CD8-positive, alpha-beta memory T cell (primary cell): ENCODE measurements around the gene ABCC12. TPM values are rescaled to one million over a fixed set of nuclear protein-coding genes. Genes with fewer than 3 reads are reported as not detected.

Source experiments
- CTCF ChIA-PET: fragments of 350-600 bp; sonication (Branson Sonifier 250); formaldehyde crosslinking; loops from one replicate; lab custom pipeline; 2021; ENCODE audit warnings: antibody characterized with exemption; lab: Charles Lee
- POLR2A ChIA-PET: fragments of 350-600 bp; sonication (Branson Sonifier 250); formaldehyde crosslinking; loops from one replicate; lab custom pipeline; 2021; ENCODE audit warnings: antibody characterized with exemption; lab: Charles Lee
- DNase-seq, 5 donors: peaks; one replicate each; pipeline versions ENCODE4 v3.0.0 to v3.0.0-alpha.2; 2020 to 2022; ENCODE audit warnings: mixed read lengths in 1 of 5
- H3K27ac ChIP-seq: one replicate; pipeline ENCODE4 v1.7.0; 2013; ENCODE audit warnings: low read depth, mild to moderate bottlenecking, low read length, moderate library complexity
- H3K27me3 ChIP-seq: 2 replicates; pipeline ENCODE4 v1.7.0; 2013; ENCODE audit warnings: low read length, mild to moderate bottlenecking; ENCODE audit not compliant: insufficient read depth, poor library complexity, severe bottlenecking
- H3K36me3 ChIP-seq: 2 replicates; pipeline ENCODE4 v1.7.0; 2013; ENCODE audit warnings: mild to moderate bottlenecking, low read length, moderate library complexity; ENCODE audit not compliant: insufficient read depth
- H3K4me1 ChIP-seq: 2 replicates; pipeline ENCODE4 v1.7.0; 2013; ENCODE audit warnings: mild to moderate bottlenecking, low read length, moderate library complexity; ENCODE audit not compliant: insufficient read depth
- H3K4me3 ChIP-seq: 2 replicates; pipeline ENCODE4 v1.7.0; 2013; ENCODE audit warnings: mild to moderate bottlenecking, low read length
- H3K9me3 ChIP-seq: 2 replicates; pipeline ENCODE4 v1.7.0; 2013; ENCODE audit warnings: mild to moderate bottlenecking, low read length
- H3K27ac Mint-ChIP-seq, 8 donors: one replicate each; pipeline ENCODE4 v1.8.0; 2020 to 2021; ENCODE audit warnings: mixed read lengths in 8 of 8, mild to moderate bottlenecking in 6 of 8, inconsistent platforms in 3 of 8, moderate library complexity in 3 of 8
- H3K27me3 Mint-ChIP-seq, 2 donors: one replicate each; pipeline ENCODE4 v1.8.0; 2020 to 2021; ENCODE audit warnings: mixed read lengths in 2 of 2, mild to moderate bottlenecking in 1 of 2, moderate library complexity in 1 of 2
- H3K36me3 Mint-ChIP-seq, 3 donors: one replicate each; pipeline ENCODE4 v1.8.0; 2020 to 2021; ENCODE audit warnings: mixed read lengths in 3 of 3, inconsistent platforms in 1 of 3, mild to moderate bottlenecking in 1 of 3
- H3K4me1 Mint-ChIP-seq, 3 donors: one replicate each; pipeline ENCODE4 v1.8.0; 2020 to 2021; ENCODE audit warnings: mixed read lengths in 3 of 3, inconsistent platforms in 1 of 3, mild to moderate bottlenecking in 1 of 3
- H3K4me3 Mint-ChIP-seq, 7 donors: one replicate each; pipeline ENCODE4 v1.8.0; 2020 to 2021; ENCODE audit warnings: mixed read lengths in 7 of 7, mild to moderate bottlenecking in 6 of 7, moderate library complexity in 4 of 7, inconsistent platforms in 2 of 7
- H3K9me3 Mint-ChIP-seq, 5 donors: one replicate each; pipeline ENCODE4 v1.8.0; 2020 to 2022; ENCODE audit warnings: mixed read lengths in 5 of 5, mild to moderate bottlenecking in 3 of 5, moderate library complexity in 2 of 5, inconsistent platforms in 1 of 5
- polyA plus RNA-seq: library from polyadenylated mRNA; unstranded; fragments of 300-500 nt; fragmentation: Illumina TruSeq; gene quantifications from one replicate; pipeline ENCODE4 v1.2.3, GENCODE V29; 2021
- total RNA-seq, 2 experiments: library from RNA; stranded (reverse); gene quantifications; one replicate each; pipeline ENCODE4 v1.2.3, GENCODE V29; 2021

Gene ABCC12
- total and polyA plus RNA-seq, 3 experiments from 2014 or later: not detected

DNA sequence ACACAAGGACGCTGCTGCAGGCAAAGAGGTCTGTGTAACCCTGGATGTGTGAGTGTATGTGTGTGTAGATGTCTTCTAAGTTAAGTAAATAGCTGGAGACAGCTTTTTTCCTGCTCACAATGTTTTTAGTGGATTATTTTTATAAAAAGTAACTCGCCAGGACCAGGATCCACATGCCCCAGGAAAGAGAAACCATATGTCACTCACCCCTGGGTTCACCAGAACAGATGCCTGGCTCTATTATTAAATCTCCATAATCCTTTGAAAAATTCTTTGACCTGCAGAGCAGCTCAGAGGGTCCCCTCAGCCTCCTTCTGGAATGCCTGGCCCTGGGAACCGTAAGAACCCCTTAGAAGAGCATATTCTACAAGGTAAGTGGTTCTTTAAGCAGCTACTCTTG is 18.0 kb downstream of the ABCC12 start:
- ChIA-PET POLR2A (interaction anchor here (0.5 kb wide), 1 partner anchor 35 kb away, joined by 3 read pairs; no protein-coding TSS in a partner anchor), CTCF (interaction anchor here (1.0 to 1.2 kb wide), 2 partner anchors 11 to 1100 kb away, joined by 3 read pairs; no protein-coding TSS in a partner anchor)
- H3K36me3 Mint-ChIP-seq: no peaks in the 10 kb centered on the region
- Histone ChIP-seq H3K4me3 (no peak overlapping the region), H3K27ac (no peak overlapping the region), H3K36me3 (no peaks in the 10 kb centered on the region), H3K27me3 (no peaks in the 10 kb centered on the region), H3K4me1 (no peaks in the 10 kb centered on the region), H3K9me3 (no peaks in the 10 kb centered on the region)
- DNase-seq: no peak
- no peaks in the 10 kb centered on the region for H3K4me1 Mint-ChIP-seq
- H3K9me3 Mint-ChIP-seq: peaks cover 0 to 2% (median 0%) of the 10 kb centered on the region in 5 donors
- H3K4me3 Mint-ChIP-seq: no peak overlapping the region
- H3K27me3 Mint-ChIP-seq: peaks cover 6 to 9% of the 10 kb centered on the region in 2 donors
- no peak overlapping the region for H3K27ac Mint-ChIP-seq

DNA sequence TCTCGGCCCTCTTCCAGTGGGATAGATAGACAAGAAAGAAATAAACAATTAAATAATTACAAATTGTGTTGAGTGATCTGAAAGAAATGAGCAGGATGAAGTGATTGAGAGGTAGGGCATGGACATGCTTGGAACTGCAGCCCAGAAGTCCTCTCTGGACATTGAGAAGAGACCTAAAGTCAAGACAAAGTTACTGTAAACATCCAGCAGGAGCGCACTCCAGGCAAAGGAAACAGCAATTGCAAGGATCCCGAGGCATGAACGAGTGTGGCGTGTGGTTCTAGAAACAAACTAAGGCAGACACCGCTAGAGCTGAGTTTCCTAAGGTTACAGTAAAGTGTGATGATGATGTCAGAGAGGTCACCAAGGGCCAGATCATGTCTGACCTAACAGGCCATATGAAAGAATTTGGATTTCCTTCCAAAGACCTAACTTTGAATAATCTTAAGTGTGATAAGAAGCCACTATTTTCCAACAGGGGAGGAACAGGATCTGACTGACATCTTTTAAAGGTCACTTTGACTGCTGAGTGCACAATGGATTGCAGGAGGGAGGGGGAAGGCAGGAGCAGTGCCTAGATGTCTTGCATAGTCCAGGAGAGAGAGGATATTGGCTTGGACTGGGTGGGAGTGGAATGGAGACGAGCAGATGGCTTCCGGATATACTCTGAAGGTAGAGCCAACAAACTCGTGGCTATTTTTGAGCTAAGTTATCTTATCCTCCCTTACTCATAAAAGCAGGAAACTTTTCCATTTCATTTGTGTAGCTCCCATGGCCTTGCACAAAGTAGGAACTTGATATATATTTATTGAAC is 19.0 kb downstream of the ABCC12 start:
- no peak for DNase-seq
- Mint-ChIP-seq H3K36me3 (no peaks in the 10 kb centered on the region), H3K27ac (no peak overlapping the region), H3K27me3 (peaks cover 4% of the 10 kb centered on the region in 2 donors), H3K4me3 (no peak overlapping the region), H3K9me3 (no peaks in the 10 kb centered on the region), H3K4me1 (no peaks in the 10 kb centered on the region)
- H3K9me3 ChIP-seq: no peaks in the 10 kb centered on the region
- no peak overlapping the region for H3K27ac ChIP-seq
- H3K4me1 ChIP-seq: no peaks in the 10 kb centered on the region
- ChIA-PET CTCF (interaction anchor here (1.0 to 1.2 kb wide), 3 partner anchors 10 to 1099 kb away, joined by 3 read pairs; no protein-coding TSS in a partner anchor), POLR2A (no interaction called here)
- no peak overlapping the region for H3K4me3 ChIP-seq
- no peaks in the 10 kb centered on the region for H3K36me3 ChIP-seq
- H3K27me3 ChIP-seq: no peaks in the 10 kb centered on the region

GRCh38 chr16:48133455-48134211 is 22.2 kb downstream of the ABCC12 start:
- Histone ChIP-seq H3K4me1 (no peaks in the 10 kb centered on the region), H3K36me3 (no peaks in the 10 kb centered on the region), H3K27me3 (no peaks in the 10 kb centered on the region), H3K4me3 (no peak overlapping the region), H3K9me3 (no peaks in the 10 kb centered on the region), H3K27ac (no peak overlapping the region)
- no peak for DNase-seq
- ChIA-PET POLR2A (no interaction called here), CTCF (no interaction called here)
- no peaks in the 10 kb centered on the region for H3K4me1 Mint-ChIP-seq
- H3K27ac Mint-ChIP-seq: no peak overlapping the region
- peaks cover 5 to 8% of the 10 kb centered on the region in 2 donors for H3K27me3 Mint-ChIP-seq
- no peak overlapping the region for H3K4me3 Mint-ChIP-seq
- H3K9me3 Mint-ChIP-seq: no peaks in the 10 kb centered on the region
- no peaks in the 10 kb centered on the region for H3K36me3 Mint-ChIP-seq

DNA sequence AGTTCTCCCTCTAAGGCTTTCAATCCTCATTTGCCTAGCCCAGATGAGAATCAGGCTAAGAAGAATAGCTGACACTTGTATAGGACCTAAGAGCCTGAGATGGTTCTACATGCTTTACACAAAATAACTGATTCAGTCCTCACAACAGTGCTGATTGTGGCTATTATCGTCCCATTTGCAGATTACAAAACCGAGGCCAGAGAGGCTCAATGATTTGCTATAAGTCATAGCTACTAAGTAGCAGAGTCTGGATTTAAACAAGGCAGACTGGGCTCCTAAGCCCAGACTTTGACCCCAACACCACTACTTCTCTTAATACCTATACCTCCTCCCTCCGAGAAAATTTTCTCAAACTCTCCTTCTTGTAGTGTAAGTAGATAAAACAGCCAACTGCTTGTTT is 23.1 kb downstream of the ABCC12 start:
- Mint-ChIP-seq H3K27ac (peak overlapping the region in 1 of 8 donors; percentile 27), H3K9me3 (no peaks in the 10 kb centered on the region)
- CTCF ChIA-PET: no interaction called here

GRCh38 chr16:48131201-48131935 is 24.4 kb downstream of the ABCC12 start:
- H3K27ac ChIP-seq: no peak overlapping the region
- CTCF ChIA-PET: no interaction called here
- Mint-ChIP-seq H3K27me3 (peaks cover 5 to 8% of the 10 kb centered on the region in 2 donors), H3K36me3 (no peaks in the 10 kb centered on the region), H3K4me1 (no peaks in the 10 kb centered on the region), H3K4me3 (no peak overlapping the region), H3K27ac (peak overlapping the region in 1 of 8 donors; percentile 3), H3K9me3 (no peaks in the 10 kb centered on the region)
- no peaks in the 10 kb centered on the region for H3K4me1 ChIP-seq
- no peak for DNase-seq
- no peaks in the 10 kb centered on the region for H3K36me3 ChIP-seq
- no peaks in the 10 kb centered on the region for H3K27me3 ChIP-seq
- no peaks in the 10 kb centered on the region for H3K9me3 ChIP-seq
- no peak overlapping the region for H3K4me3 ChIP-seq
- POLR2A ChIA-PET: no interaction called here

More for the DNA sequence above, 23.1 kb downstream of the ABCC12 start:
- POLR2A ChIA-PET: no interaction called here
- Histone ChIP-seq H3K9me3 (no peaks in the 10 kb centered on the region), H3K27me3 (no peaks in the 10 kb centered on the region), H3K4me1 (no peaks in the 10 kb centered on the region), H3K4me3 (no peak overlapping the region), H3K27ac (no peak overlapping the region), H3K36me3 (no peaks in the 10 kb centered on the region)
- no peaks in the 10 kb centered on the region for H3K4me1 Mint-ChIP-seq
- no peaks in the 10 kb centered on the region for H3K36me3 Mint-ChIP-seq
- DNase-seq: no peak
- H3K4me3 Mint-ChIP-seq: no peak overlapping the region
- peaks cover 5 to 8% of the 10 kb centered on the region in 2 donors for H3K27me3 Mint-ChIP-seq

GRCh38 chr16:48129926-48130325 is 25.9 kb downstream of the ABCC12 start:
- Histone ChIP-seq H3K4me3 (no peak overlapping the region), H3K27me3 (no peaks in the 10 kb centered on the region), H3K27ac (no peak overlapping the region), H3K36me3 (no peaks in the 10 kb centered on the region), H3K9me3 (no peaks in the 10 kb centered on the region), H3K4me1 (no peaks in the 10 kb centered on the region)
- no peaks in the 10 kb centered on the region for H3K4me1 Mint-ChIP-seq
- no peaks in the 10 kb centered on the region for H3K9me3 Mint-ChIP-seq
- H3K36me3 Mint-ChIP-seq: no peaks in the 10 kb centered on the region
- ChIA-PET POLR2A (no interaction called here), CTCF (no interaction called here)
- H3K4me3 Mint-ChIP-seq: no peak overlapping the region
- no peak for DNase-seq
- H3K27me3 Mint-ChIP-seq: peaks cover 5 to 9% of the 10 kb centered on the region in 2 donors
- H3K27ac Mint-ChIP-seq: no peak overlapping the region

GRCh38 chr16:48128769-48129168 is 27.0 kb downstream of the ABCC12 start:
- Histone ChIP-seq H3K36me3 (no peaks in the 10 kb centered on the region), H3K27me3 (no peaks in the 10 kb centered on the region), H3K4me1 (no peaks in the 10 kb centered on the region), H3K4me3 (no peak overlapping the region), H3K9me3 (no peaks in the 10 kb centered on the region), H3K27ac (no peak overlapping the region)
- CTCF ChIA-PET: no interaction called here
- no peak overlapping the region for H3K4me3 Mint-ChIP-seq
- H3K4me1 Mint-ChIP-seq: no peaks in the 10 kb centered on the region
- DNase-seq: no peak
- POLR2A ChIA-PET: no interaction called here
- no peaks in the 10 kb centered on the region for H3K36me3 Mint-ChIP-seq
- peaks cover 5 to 9% of the 10 kb centered on the region in 2 donors for H3K27me3 Mint-ChIP-seq
- H3K9me3 Mint-ChIP-seq: no peaks in the 10 kb centered on the region
- H3K27ac Mint-ChIP-seq: no peak overlapping the region
